Activated naive CD4-positive, alpha-beta T cell treated with anti-CD3 and anti-CD28 coated beads, Interleukin-2, amount 50 U/mL, for 24 hours (primary cell): ENCODE results near the gene BCAM.

Source experiments
- H3K27ac Mint-ChIP-seq: one replicate; pipeline ENCODE4 v1.8.0; 2021; ENCODE audit warnings: mild to moderate bottlenecking, mixed read lengths
- H3K27me3 Mint-ChIP-seq: one replicate; pipeline ENCODE4 v1.8.0; 2021; ENCODE audit warnings: mixed read lengths
- H3K36me3 Mint-ChIP-seq: one replicate; pipeline ENCODE4 v1.8.0; 2021; ENCODE audit warnings: mixed read lengths
- H3K4me1 Mint-ChIP-seq: one replicate; pipeline ENCODE4 v1.8.0; 2021; ENCODE audit warnings: mixed read lengths
- H3K4me3 Mint-ChIP-seq: one replicate; pipeline ENCODE4 v1.8.0; 2021; ENCODE audit warnings: mild to moderate bottlenecking, mixed read lengths
- H3K9me3 Mint-ChIP-seq: one replicate; pipeline ENCODE4 v1.8.0; 2021; ENCODE audit warnings: mixed read lengths

The BCAM gene

DNA sequence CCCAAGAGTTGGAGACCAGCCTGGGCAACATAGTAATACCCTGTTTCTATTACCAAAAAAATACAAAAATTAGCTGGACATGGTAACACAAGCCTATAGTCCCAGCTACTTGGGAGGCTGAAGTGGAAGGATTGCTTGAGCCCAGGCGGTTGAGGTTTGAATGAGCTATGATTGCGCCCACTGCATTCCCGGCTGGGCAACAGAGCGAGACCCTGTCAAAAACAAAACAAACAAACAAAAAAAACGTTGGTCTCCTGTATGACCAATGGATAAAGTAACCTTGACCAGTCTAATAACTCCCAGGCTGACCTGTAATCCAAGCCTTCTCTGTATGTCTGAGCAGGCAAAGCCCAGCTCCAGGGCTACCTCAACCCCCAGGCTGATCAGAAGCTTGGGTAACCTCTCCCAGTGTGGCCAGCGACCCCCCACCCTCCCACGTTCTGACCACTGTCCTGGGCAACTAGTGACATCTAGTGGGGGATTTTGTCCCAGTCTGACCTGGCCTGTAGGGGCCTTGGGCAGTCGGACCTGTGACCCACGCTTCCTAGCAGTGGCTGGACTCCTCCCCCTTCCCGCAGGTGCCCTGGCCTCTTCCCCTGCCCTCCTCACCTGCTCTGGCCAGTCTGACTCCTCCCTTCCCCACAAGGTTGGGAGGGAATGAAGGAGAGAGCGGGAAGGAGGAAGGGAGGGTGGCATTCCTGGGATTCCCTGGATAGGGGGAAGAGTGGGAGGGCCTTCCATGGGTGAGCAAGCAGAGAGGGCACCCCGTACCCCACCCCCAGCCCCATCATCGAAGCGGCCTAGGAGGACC is 1.0 kb upstream of the BCAM start:
- no peaks in the 10 kb centered on the region for H3K36me3 Mint-ChIP-seq
- no peaks in the 10 kb centered on the region for H3K9me3 Mint-ChIP-seq
- H3K27ac Mint-ChIP-seq = no peak overlapping the region
- no peak overlapping the region for H3K4me3 Mint-ChIP-seq
- peaks cover 8% of the 10 kb centered on the region for H3K27me3 Mint-ChIP-seq
- peaks cover 5% of the 10 kb centered on the region for H3K4me1 Mint-ChIP-seq

DNA sequence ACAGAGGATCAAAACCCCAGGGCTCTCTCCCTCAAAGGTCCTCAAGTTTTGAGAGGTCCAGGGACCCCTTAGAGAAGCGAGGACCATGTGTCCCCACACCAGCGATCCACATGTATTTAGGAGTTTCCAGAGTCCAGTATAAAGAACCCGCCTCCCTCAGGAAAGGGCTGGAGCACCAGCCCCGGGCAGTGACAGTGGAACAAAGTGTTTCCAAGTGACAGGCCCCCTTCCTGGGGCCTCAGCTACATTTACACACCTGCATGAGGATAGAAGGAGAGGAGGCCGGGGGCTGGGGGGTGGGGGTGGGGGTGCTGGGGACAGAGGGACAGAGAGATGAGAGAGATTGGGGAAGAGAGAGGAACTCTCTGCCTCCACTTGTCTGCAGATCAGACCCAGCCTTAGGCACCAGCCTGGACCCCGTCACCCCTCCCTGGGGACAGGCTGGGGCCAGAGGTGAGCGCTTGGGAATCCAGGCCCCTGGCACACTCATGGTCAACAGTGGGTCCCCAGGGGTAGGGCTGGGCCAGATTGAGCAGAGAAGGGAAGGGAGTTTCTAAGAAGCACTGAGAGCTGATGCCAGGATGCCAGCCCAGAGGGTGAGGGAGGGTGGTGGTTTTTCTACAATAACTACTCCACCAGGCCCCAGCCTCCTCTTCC is 802 bp downstream of the BCAM start:
- H3K36me3 Mint-ChIP-seq = peaks cover 2% of the 10 kb centered on the region
- H3K9me3 Mint-ChIP-seq = no peaks in the 10 kb centered on the region
- H3K4me3 Mint-ChIP-seq = no peak overlapping the region
- H3K27me3 Mint-ChIP-seq = peaks cover 11% of the 10 kb centered on the region
- H3K27ac Mint-ChIP-seq = no peak overlapping the region
- H3K4me1 Mint-ChIP-seq = peaks cover 5% of the 10 kb centered on the region

DNA sequence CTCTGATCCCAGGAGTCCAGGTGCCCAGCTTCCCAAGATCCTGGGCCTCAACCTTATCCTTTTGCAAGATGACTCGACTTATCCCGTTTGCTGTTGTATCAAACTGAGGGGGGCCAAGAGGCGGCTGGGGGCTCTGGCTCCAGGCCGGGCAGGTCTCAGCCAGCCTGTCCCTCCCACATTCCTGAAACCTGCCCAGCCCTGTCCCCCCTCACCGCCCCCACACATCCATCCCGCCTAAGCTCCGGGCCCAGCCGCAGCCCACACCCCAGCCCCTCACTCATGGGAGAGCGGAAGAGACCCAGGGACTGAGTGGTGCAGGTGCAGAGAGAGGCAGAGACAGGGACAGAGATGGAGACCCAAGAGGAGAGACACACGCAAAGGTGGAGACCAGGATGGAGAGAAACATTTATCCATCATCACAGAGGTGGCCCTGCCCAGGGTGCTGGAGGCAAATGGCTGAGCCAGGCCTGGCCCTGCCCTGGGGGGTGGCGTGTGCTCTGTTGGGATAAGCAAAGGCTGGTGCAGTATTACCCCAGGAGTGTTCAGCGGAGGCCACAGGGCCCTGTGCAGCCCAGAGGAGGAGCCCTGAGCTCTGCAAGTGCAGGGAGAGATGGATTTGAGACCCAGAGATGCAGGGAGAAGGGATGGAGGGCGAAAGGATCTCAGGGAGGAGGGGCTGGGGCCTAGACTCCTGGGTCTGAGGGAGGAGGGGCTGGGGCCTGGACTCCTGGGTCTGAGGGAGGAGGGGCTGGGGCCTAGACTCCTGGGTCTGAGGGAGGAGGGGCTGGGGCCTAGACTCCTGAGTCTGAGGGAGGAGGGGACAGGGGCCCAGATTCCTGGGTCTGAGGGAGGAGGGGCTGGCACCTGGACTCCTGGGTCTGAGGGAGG is 1.6 kb downstream of the BCAM start:
- H3K4me1 Mint-ChIP-seq = peaks cover 5% of the 10 kb centered on the region
- peaks cover 11% of the 10 kb centered on the region for H3K27me3 Mint-ChIP-seq
- no peak overlapping the region for H3K4me3 Mint-ChIP-seq
- no peaks in the 10 kb centered on the region for H3K9me3 Mint-ChIP-seq
- H3K36me3 Mint-ChIP-seq = peaks cover 2% of the 10 kb centered on the region
- no peak overlapping the region for H3K27ac Mint-ChIP-seq

DNA sequence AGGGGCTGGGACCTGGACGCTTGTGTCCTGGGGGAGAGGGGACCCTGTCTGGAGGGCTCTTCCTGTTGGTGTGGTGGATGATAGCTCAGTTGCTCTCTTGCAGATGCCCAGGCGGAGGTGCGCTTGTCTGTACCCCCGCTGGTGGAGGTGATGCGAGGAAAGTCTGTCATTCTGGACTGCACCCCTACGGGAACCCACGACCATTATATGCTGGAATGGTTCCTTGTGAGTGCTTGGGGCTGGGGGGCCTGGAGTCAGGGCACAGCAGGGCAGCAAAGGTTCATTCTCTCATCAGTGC is 2.2 kb downstream of the BCAM start:
- Mint-ChIP-seq H3K4me3 (no peak overlapping the region), H3K36me3 (peaks cover 2% of the 10 kb centered on the region), H3K27me3 (peaks cover 11% of the 10 kb centered on the region), H3K9me3 (no peaks in the 10 kb centered on the region), H3K4me1 (peaks cover 5% of the 10 kb centered on the region), H3K27ac (no peak overlapping the region)

DNA sequence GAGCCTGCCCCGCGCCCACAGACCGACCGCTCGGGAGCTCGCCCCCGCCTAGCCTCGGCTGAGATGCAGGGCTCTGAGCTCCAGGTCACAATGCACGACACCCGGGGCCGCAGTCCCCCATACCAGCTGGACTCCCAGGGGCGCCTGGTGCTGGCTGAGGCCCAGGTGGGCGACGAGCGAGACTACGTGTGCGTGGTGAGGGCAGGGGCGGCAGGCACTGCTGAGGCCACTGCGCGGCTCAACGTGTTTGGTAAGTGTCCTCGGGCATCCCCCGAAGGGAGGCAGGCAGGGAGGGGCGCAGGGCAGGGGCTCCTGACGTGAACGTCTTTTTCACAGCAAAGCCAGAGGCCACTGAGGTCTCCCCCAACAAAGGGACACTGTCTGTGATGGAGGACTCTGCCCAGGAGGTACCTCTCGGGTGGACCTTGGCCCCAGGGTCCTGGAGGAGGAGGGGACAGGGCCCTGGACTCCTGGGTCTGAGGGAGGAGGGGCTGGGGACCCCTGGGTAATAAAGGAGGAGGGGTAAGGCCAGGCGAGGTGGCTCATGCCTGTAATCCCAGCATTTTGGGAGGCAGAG is 3.3 kb downstream of the BCAM start:
- no peaks in the 10 kb centered on the region for H3K9me3 Mint-ChIP-seq
- no peak overlapping the region for H3K4me3 Mint-ChIP-seq

DNA sequence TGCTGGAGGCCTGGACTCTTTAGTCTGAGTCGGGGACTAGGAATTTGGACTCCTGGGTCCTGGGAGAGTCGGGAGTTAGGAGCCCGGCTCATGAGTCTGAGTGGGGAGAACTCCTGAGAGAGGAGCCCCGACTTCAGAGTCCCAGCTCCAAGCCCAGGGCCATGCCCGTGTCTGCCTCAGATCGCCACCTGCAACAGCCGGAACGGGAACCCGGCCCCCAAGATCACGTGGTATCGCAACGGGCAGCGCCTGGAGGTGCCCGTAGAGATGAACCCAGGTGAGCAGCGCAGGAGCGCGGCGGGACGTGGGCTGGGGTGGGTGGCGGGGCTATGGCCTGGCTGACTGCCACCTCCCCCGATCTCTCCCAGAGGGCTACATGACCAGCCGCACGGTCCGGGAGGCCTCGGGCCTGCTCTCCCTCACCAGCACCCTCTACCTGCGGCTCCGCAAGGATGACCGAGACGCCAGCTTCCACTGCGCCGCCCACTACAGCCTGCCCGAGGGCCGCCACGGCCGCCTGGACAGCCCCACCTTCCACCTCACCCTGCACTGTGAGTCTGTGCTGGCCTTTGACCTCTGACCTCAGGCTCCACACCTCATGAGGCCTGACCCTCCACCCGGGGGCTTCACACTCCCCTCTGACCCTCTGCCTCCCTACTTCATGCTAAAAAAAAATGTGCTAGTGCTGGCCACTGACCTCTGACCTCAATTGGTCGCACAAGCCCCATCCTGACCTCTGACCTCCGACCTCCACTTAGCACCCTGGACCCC is 4.4 kb downstream of the BCAM start:
- H3K4me3 Mint-ChIP-seq = no peak overlapping the region
- peak overlapping the region; percentile 66 for H3K27ac Mint-ChIP-seq
- no peaks in the 10 kb centered on the region for H3K9me3 Mint-ChIP-seq
- peaks cover 4% of the 10 kb centered on the region for H3K4me1 Mint-ChIP-seq
- H3K36me3 Mint-ChIP-seq = peaks cover 2% of the 10 kb centered on the region
- peaks cover 11% of the 10 kb centered on the region for H3K27me3 Mint-ChIP-seq

More for the DNA sequence above, 3.3 kb downstream of the BCAM start:
- peaks cover 5% of the 10 kb centered on the region for H3K4me1 Mint-ChIP-seq
- peaks cover 2% of the 10 kb centered on the region for H3K36me3 Mint-ChIP-seq
- H3K27me3 Mint-ChIP-seq = peaks cover 11% of the 10 kb centered on the region
- H3K27ac Mint-ChIP-seq = no peak overlapping the region

DNA sequence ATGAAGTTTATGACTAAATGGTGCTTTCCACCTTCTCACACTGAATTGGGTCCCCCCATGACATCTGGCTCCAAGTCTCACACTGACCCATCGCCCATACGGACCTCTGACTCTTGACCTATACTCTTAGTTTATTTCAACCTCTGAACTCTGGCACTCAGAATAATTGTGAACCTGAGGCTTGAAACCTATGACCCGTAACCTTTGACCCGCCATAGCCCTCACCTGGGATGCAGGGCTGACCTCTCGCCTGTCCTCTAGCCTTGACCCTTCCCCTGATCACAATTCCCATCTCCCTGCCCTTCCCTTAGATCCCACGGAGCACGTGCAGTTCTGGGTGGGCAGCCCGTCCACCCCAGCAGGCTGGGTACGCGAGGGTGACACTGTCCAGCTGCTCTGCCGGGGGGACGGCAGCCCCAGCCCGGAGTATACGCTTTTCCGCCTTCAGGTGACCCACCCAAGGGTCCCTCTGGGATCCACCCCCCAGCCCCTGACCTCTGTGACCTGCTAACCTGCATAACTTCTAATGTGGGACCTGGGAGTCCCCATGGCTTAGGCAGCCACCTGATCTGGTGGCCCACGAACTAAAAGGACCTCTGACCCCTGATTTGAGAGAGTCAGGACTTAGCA is 5.1 kb downstream of the BCAM start:
- Mint-ChIP-seq H3K4me1 (no peaks in the 10 kb centered on the region), H3K27me3 (peaks cover 11% of the 10 kb centered on the region)

DNA sequence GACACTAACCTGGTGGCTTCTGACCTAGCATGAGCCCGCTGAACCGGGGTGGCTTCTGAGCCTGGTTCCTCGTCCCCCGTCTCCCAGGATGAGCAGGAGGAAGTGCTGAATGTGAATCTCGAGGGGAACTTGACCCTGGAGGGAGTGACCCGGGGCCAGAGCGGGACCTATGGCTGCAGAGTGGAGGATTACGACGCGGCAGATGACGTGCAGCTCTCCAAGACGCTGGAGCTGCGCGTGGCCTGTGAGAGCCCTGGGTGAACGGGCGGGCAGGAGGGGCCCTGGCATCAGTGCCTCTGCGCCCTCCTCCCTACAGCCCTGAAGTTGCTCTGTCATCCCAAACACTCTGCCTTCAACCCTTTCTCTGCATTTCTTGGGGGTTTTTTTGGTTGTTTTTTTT is 5.6 kb downstream of the BCAM start:
- H3K4me1 Mint-ChIP-seq = no peaks in the 10 kb centered on the region
- no peak overlapping the region for H3K4me3 Mint-ChIP-seq
- H3K27ac Mint-ChIP-seq = no peak overlapping the region
- H3K36me3 Mint-ChIP-seq = peaks cover 2% of the 10 kb centered on the region
- no peaks in the 10 kb centered on the region for H3K9me3 Mint-ChIP-seq
- H3K27me3 Mint-ChIP-seq = peaks cover 9% of the 10 kb centered on the region

More for the DNA sequence above, 5.1 kb downstream of the BCAM start:
- Mint-ChIP-seq H3K36me3 (peaks cover 2% of the 10 kb centered on the region), H3K4me3 (no peak overlapping the region), H3K9me3 (no peaks in the 10 kb centered on the region), H3K27ac (peak overlapping the region; percentile 66)

DNA sequence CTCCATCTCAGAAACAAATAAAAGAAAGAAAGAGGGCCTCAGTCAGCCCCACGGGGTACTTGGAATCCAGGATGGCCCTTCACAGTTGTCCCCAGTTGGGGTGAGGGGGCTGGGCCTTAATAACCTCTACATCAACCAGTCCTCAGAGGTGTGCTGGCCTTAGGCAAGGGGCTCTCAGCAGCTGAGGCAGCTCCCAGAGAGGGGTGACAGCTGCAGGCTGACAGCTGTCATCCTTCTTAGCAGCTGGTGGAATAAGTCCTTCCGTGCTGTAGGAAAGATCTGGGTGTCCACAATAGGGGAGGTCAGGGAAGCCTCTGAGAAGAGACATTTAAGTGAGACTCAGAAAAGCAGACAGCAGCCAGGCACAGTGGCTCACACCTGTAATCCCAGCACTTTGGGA is 7.4 kb downstream of the BCAM start:
- Mint-ChIP-seq H3K27ac (no peak overlapping the region), H3K4me3 (no peak overlapping the region), H3K27me3 (peaks cover 5% of the 10 kb centered on the region), H3K4me1 (no peaks in the 10 kb centered on the region), H3K36me3 (peaks cover 2% of the 10 kb centered on the region), H3K9me3 (no peaks in the 10 kb centered on the region)

DNA sequence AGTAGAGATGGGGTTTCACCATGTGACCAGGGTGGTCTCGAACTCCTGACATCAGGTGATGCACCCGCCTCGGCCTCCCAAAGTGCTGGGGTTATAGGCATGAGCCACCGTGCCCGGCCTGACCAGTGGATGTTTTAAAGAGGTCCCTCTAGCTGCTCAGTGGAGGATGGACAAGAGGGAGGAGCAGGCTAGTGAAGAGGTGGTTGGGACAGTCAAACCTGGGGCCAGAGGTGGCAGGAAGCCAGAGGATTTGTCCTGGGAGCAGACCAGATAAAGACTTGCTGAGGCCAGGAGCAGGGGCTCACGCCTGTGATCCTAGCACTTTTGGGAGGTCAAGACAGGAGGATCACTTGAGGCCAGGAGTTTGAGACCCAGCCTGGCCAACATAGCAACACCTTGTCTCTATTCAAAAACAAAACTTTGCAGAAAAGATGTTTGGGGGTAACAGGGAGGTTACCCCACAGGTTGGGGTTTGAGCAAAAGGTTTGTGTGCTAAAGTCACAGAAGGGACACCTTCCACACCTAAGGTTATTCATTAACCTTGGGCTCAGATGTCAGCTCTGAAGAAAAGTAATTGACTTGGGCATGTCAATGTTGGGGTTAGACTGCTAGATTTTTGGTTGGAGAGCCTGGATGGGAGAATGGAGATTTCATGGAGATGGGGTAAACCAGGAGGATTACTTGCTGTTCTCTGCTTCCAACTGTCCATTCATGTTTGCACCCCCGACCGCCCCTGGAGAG is 9.0 kb downstream of the BCAM start:
- Mint-ChIP-seq H3K27ac (no peak overlapping the region), H3K36me3 (peaks cover 2% of the 10 kb centered on the region), H3K9me3 (no peaks in the 10 kb centered on the region), H3K27me3 (peaks cover 3% of the 10 kb centered on the region), H3K4me1 (no peaks in the 10 kb centered on the region), H3K4me3 (no peak overlapping the region)

DNA sequence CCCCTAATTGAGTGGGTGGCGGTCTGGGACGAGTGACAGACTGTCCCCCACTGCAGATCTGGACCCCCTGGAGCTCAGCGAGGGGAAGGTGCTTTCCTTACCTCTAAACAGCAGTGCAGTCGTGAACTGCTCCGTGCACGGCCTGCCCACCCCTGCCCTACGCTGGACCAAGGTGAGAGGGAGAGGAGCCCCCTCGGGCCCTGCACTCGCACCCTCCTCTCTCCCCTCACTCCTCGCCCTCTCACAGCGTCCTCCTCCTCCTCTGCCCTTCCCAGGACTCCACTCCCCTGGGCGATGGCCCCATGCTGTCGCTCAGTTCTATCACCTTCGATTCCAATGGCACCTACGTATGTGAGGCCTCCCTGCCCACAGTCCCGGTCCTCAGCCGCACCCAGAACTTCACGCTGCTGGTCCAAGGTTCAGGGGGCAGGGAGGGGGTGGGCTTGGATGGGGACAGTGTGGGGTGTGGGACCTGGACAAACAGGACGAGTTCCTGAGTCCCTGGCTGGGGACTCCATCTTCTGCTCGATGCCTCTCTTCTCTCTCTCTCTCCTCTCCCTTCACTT is 9.6 kb downstream of the BCAM start:
- peaks cover 2% of the 10 kb centered on the region for H3K36me3 Mint-ChIP-seq
- no peaks in the 10 kb centered on the region for H3K4me1 Mint-ChIP-seq
- H3K4me3 Mint-ChIP-seq = no peak overlapping the region
- H3K27ac Mint-ChIP-seq = no peak overlapping the region
- no peaks in the 10 kb centered on the region for H3K9me3 Mint-ChIP-seq
- peaks cover 3% of the 10 kb centered on the region for H3K27me3 Mint-ChIP-seq

DNA sequence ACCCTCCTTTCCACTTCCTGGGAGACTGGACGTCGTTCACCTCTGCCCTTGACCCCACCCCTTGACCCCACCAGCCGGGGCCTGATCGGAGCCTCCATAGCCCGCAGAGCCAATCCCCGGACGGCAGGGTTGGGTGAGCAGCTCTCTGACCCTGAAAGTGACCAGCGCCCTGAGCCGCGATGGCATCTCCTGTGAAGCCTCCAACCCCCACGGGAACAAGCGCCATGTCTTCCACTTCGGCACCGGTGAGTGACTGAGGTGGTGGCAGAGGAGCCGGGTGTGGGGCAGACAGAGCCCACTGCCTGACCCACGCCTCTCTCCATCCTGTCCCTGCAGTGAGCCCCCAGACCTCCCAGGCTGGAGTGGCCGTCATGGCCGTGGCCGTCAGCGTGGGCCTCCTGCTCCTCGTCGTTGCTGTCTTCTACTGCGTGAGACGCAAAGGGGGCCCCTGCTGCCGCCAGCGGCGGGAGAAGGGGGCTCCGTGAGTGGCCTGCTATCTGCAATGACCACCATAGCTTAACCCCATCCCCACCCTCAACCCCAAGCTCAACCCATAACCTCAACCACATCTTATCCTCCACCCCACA is 10.4 kb downstream of the BCAM start:
- H3K27me3 Mint-ChIP-seq = no peaks in the 10 kb centered on the region
- H3K4me1 Mint-ChIP-seq = no peaks in the 10 kb centered on the region
- no peaks in the 10 kb centered on the region for H3K9me3 Mint-ChIP-seq
- no peak overlapping the region for H3K4me3 Mint-ChIP-seq
- H3K27ac Mint-ChIP-seq = no peak overlapping the region
- H3K36me3 Mint-ChIP-seq = no peaks in the 10 kb centered on the region

DNA sequence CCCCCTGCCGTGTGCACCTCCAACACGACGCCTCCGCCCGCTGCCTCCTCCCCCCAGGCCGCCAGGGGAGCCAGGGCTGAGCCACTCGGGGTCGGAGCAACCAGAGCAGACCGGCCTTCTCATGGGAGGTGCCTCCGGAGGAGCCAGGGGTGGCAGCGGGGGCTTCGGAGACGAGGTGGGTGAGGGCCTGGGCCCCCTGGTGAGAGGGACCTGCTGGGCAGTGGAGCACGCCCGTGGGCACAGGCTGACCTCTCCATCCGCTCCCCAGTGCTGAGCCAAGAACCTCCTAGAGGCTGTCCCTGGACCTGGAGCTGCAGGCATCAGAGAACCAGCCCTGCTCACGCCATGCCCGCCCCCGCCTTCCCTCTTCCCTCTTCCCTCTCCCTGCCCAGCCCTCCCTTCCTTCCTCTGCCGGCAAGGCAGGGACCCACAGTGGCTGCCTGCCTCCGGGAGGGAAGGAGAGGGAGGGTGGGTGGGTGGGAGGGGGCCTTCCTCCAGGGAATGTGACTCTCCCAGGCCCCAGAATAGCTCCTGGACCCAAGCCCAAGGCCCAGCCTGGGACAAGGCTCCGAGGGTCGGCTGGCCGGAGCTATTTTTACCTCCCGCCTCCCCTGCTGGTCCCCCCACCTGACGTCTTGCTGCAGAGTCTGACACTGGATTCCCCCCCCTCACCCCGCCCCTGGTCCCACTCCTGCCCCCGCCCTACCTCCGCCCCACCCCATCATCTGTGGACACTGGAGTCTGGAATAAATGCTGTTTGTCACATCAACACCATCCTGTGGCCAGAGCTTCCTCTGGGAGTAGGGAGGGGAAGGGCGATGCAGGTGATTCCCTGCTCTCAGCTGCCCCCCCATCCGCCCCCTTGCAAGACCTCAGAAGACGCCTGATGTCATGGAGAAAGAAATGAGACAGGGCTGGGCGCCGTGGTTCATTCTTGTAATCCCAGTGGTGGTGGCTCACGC is 12.0 kb downstream of the BCAM start:
- Mint-ChIP-seq H3K4me1 (no peaks in the 10 kb centered on the region), H3K36me3 (no peaks in the 10 kb centered on the region), H3K27me3 (no peaks in the 10 kb centered on the region), H3K27ac (no peak overlapping the region), H3K9me3 (no peaks in the 10 kb centered on the region), H3K4me3 (no peak overlapping the region)
